ENCODE results near the gene PPM1F. TPM values are rescaled to one million over a fixed set of nuclear protein-coding genes. Genes with fewer than 3 reads are reported as not detected.

Gene PPM1F
- total RNA-seq, 1 donor from 2014 or later: 76.0 TPM

- Histone ChIP-seq H3K36me3 (peaks cover 72 to 84% of the 10 kb centered on the region in 2 donors), H3K27ac (no peak overlapping the region)
- TF ChIP-seq, protein P1, sequence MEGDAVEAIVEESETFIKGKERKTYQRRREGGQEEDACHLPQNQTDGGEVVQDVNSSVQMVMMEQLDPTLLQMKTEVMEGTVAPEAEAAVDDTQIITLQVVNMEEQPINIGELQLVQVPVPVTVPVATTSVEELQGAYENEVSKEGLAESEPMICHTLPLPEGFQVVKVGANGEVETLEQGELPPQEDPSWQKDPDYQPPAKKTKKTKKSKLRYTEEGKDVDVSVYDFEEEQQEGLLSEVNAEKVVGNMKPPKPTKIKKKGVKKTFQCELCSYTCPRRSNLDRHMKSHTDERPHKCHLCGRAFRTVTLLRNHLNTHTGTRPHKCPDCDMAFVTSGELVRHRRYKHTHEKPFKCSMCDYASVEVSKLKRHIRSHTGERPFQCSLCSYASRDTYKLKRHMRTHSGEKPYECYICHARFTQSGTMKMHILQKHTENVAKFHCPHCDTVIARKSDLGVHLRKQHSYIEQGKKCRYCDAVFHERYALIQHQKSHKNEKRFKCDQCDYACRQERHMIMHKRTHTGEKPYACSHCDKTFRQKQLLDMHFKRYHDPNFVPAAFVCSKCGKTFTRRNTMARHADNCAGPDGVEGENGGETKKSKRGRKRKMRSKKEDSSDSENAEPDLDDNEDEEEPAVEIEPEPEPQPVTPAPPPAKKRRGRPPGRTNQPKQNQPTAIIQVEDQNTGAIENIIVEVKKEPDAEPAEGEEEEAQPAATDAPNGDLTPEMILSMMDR (IDR thresholded peaks at IDR 0.05): no peak
Measured at GRCh38 chr22:21961886-21962654, 9.4 kb upstream of the PPM1F start.

GRCh38 chr22:21961127-21961867, 8.6 kb upstream of the PPM1F start:
- H3K27ac ChIP-seq: no peak overlapping the region
- H3K9me3 ChIP-seq: no peaks in the 10 kb centered on the region
- H3K36me3 ChIP-seq: peaks cover 64 to 76% of the 10 kb centered on the region in 2 donors
- H3K27me3 ChIP-seq: no peaks in the 10 kb centered on the region
- no peaks in the 10 kb centered on the region for H3K4me1 ChIP-seq
- no peak overlapping the region for H3K4me3 ChIP-seq
- no peak for DNase-seq (ENCODE audit: low spot score in 2 of 2)
- intact Hi-C loops (cut with DNase I): no loop called here
- TF ChIP-seq, protein P1 (IDR thresholded peaks at IDR 0.05): no peak

More at GRCh38 chr22:21961886-21962654, 9.4 kb upstream of the PPM1F start:
- no peak overlapping the region for H3K4me3 ChIP-seq
- DNase-seq (ENCODE audit: low spot score in 2 of 2): no peak
- no peaks in the 10 kb centered on the region for H3K4me1 ChIP-seq
- intact Hi-C loops (cut with DNase I): no loop called here
- no peaks in the 10 kb centered on the region for H3K9me3 ChIP-seq
- H3K27me3 ChIP-seq: no peaks in the 10 kb centered on the region

DNA sequence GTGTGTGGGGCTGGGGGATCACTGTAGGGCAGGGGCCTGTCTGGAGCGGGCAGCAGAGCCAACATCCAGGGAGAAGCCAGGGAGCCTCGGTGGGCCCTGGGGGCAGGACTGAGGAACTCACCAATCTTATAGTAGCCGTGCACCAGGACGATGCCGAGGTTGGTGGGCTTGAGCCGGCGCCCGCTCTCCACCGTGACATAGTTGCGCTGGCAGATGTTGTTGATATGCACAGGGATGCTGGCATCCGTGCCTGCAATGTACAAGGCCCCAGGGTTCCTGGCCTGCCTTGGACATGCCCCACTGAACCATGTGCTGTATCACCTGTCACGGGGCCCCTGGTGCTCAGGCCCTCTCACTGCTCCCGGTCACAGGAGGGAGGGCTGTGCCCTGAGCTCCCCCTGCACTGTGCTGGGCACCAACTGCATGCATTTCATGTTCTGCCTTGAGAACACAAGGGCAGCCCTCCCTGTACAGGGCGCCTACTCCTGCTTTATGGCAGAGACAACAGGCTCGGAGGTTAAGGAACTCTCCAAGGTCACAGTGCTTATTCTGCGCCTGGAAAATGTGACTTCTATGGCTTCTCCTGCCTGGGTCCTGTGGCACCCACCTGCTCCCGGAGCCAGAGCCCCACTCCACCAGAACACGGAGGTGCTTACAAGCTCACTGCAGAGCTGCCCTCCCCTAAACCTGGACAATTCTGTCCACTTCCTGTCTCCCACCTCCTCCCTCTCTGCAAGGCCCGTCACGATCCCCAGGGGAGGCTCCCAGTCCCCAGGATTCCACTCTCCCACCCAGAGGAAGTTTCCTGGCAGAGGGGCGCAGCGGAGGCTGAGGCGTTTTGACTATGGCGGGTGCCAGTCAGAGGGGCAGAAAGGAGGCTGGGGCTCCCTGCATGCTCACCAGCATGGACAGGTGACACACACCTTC, 7.8 kb upstream of the PPM1F start:
- intact Hi-C loops (cut with DNase I): no loop called here
- Histone ChIP-seq H3K9me3 (no peaks in the 10 kb centered on the region), H3K36me3 (peaks cover 59 to 68% of the 10 kb centered on the region in 2 donors), H3K4me1 (no peaks in the 10 kb centered on the region), H3K27ac (no peak overlapping the region), H3K27me3 (no peaks in the 10 kb centered on the region), H3K4me3 (no peak overlapping the region)
- TF ChIP-seq, protein P1 (IDR thresholded peaks at IDR 0.05): no peak
- DNase-seq (ENCODE audit: low spot score in 2 of 2): no peak

GRCh38 chr22:21959274-21960074, 6.8 kb upstream of the PPM1F start:
- H3K27me3 ChIP-seq: no peaks in the 10 kb centered on the region
- peaks cover 51 to 58% of the 10 kb centered on the region in 2 donors for H3K36me3 ChIP-seq
- TF ChIP-seq, protein P1 (IDR thresholded peaks at IDR 0.05): no peak
- no peaks in the 10 kb centered on the region for H3K9me3 ChIP-seq
- intact Hi-C loops (cut with DNase I): no loop called here
- no peaks in the 10 kb centered on the region for H3K4me1 ChIP-seq
- no peak for DNase-seq (ENCODE audit: low spot score in 2 of 2)
- no peak overlapping the region for H3K27ac ChIP-seq
- no peak overlapping the region for H3K4me3 ChIP-seq

All from ascending aorta (tissue), 2 donors.